ENCODE results near the gene CAMK4. TPM values are rescaled to one million over a fixed set of nuclear protein-coding genes. Genes with fewer than 3 reads are reported as not detected.

Gene CAMK4
- total and polyA plus RNA-seq, 7 donors, result 0.02 to 1.00 (median 0.15) TPM; not detected in 1

DNA sequence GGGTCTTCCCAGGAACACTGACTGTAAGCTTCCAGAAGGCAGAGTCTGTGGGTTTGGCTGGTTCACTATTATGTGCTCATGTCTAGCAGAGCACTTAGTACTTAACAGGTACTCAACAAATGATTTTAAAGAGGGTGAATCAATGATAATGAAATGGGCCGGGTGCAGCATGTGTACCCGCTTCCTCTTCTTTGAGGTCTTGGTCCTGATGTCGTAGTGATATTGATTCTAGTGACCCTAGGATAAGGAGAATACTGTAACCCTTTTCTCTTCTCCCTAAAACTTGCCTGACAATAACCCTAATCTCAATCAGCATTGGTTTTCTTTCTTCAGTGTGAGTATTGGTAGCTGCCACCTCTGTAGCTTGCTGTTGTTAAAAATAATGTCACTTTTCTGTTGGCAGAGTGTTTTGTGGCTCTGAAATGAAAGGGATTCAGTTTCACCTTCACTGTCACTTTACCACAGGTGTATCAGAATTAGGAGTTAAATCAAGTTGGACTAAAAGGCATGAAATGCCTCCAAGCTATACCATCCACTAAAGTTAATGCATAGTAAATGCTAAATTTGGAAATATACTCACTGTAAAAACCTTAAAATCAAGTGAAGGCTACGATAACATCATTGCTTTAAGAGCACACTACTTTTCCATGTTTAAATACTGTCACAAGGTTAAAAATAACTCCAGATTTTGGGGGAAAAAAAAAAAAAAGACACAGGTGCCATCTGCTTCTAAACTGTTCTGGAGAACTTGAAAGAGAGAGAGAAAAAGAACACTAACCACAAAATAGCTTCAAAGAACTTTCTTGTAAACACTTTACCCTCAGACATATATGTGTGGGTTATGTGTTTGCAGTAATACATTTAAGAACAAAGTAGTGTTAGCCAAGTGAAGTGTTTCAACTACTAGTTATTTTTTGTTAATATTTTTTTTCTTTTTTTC, 6.0 kb downstream of the CAMK4 start:
- 89 to 94% (median 90%) methylated on average over 4 of the region's 4 CpGs for WGBS, 3 donors
- Histone ChIP-seq H3K9me3 (no peaks in the 10 kb centered on the region), H3K27me3 (ENCODE audit: insufficient read depth in 3 of 3, low read length in 2 of 3) (peaks cover 0 to 10% (median 2%) of the 10 kb centered on the region in 3 donors), H3K36me3 (ENCODE audit: insufficient read depth in 1 of 2, low read depth in 1 of 2) (no peaks in the 10 kb centered on the region), H3K4me3 (no peak overlapping the region), H3K27ac (no peak overlapping the region), H3K4me1 (no peaks in the 10 kb centered on the region)
- no peak for ATAC-seq
- no peak for DNase-seq
- intact Hi-C loops (cut with DNase I), result no loop called here
- TF ChIP-seq, protein P1, sequence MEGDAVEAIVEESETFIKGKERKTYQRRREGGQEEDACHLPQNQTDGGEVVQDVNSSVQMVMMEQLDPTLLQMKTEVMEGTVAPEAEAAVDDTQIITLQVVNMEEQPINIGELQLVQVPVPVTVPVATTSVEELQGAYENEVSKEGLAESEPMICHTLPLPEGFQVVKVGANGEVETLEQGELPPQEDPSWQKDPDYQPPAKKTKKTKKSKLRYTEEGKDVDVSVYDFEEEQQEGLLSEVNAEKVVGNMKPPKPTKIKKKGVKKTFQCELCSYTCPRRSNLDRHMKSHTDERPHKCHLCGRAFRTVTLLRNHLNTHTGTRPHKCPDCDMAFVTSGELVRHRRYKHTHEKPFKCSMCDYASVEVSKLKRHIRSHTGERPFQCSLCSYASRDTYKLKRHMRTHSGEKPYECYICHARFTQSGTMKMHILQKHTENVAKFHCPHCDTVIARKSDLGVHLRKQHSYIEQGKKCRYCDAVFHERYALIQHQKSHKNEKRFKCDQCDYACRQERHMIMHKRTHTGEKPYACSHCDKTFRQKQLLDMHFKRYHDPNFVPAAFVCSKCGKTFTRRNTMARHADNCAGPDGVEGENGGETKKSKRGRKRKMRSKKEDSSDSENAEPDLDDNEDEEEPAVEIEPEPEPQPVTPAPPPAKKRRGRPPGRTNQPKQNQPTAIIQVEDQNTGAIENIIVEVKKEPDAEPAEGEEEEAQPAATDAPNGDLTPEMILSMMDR (IDR thresholded peaks at IDR 0.05), result no peak

GRCh38 chr5:111231119-111231518, 6.9 kb downstream of the CAMK4 start:
- Histone ChIP-seq H3K27ac (no peak overlapping the region), H3K4me1 (no peaks in the 10 kb centered on the region), H3K36me3 (ENCODE audit: insufficient read depth in 1 of 2, low read depth in 1 of 2) (no peaks in the 10 kb centered on the region), H3K9me3 (no peaks in the 10 kb centered on the region), H3K4me3 (no peak overlapping the region), H3K27me3 (ENCODE audit: insufficient read depth in 3 of 3, low read length in 2 of 3) (peaks cover 0 to 6% (median 2%) of the 10 kb centered on the region in 3 donors)
- DNase-seq (no peak), ATAC-seq (no peak)
- intact Hi-C loops (cut with DNase I), result no loop called here
- 92 to 96% (median 93%) methylated on average over 1 of the region's 1 CpG for WGBS, 3 donors
- TF ChIP-seq, protein P1 (IDR thresholded peaks at IDR 0.05), result no peak

DNA sequence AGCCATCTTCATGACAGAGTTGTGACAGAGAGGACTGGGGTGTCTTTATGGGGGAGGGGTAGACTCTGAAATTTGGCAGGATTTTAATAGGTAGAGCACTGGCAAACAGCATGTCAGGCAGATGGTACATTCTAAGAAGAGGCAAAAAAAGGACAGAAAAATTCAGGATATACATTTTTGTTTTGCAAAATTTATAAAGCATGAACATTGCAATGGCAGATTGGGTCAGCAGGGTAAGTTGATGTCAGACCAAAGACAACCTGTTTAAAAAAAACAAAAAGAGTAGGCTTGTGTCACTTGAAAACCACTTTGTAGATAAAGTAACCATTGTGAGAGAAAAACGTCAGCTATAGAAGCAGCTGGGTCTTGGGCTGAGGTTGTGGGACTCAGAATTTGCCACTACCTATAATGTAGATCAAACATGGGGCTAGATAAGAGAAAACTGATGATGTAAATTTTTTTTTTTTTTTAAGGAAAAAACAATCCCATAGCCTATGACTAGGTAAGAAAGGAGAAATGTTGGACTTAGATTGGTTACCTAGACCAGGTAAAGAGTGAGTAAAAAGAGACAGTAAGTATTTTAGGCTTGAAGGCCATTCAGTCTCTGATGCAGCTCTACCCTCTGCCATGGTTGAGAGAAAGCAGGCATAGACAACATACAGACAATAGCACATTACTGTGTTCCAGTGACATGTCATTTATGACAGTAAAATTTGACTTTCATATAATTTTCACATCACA, 8.3 kb downstream of the CAMK4 start:
- 44 to 61% (median 46%) methylated on average over 1 of the region's 1 CpG for WGBS, 3 donors
- Histone ChIP-seq H3K27me3 (ENCODE audit: insufficient read depth in 3 of 3, low read length in 2 of 3) (peaks cover 0 to under 1% (median 0%) of the 10 kb centered on the region in 3 donors), H3K36me3 (ENCODE audit: insufficient read depth in 1 of 2, low read depth in 1 of 2) (no peaks in the 10 kb centered on the region), H3K9me3 (no peaks in the 10 kb centered on the region), H3K4me3 (no peak overlapping the region), H3K27ac (no peak overlapping the region), H3K4me1 (no peaks in the 10 kb centered on the region)
- intact Hi-C loops (cut with DNase I), result no loop called here
- TF ChIP-seq, protein P1 (IDR thresholded peaks at IDR 0.05), result no peak
- no peak for ATAC-seq
- no peak for DNase-seq

GRCh38 chr5:111233052-111233374, 8.8 kb downstream of the CAMK4 start:
- H3K27me3 ChIP-seq (ENCODE audit: insufficient read depth in 3 of 3, low read length in 2 of 3), result no peaks in the 10 kb centered on the region
- intact Hi-C loops (cut with DNase I), result no loop called here
- 67 to 71% (median 70%) methylated on average over 2 of the region's 2 CpGs for WGBS, 3 donors
- H3K27ac ChIP-seq, result no peak overlapping the region
- no peaks in the 10 kb centered on the region for H3K36me3 ChIP-seq (ENCODE audit: insufficient read depth in 1 of 2, low read depth in 1 of 2)
- TF ChIP-seq, protein P1 (IDR thresholded peaks at IDR 0.05), result no peak
- ATAC-seq, result no peak
- no peak for DNase-seq
- no peaks in the 10 kb centered on the region for H3K4me1 ChIP-seq
- H3K9me3 ChIP-seq, result no peaks in the 10 kb centered on the region
- no peak overlapping the region for H3K4me3 ChIP-seq

Data from psoas muscle (tissue), 8 donors.